ENCODE data around the gene CD79B.

DNA sequence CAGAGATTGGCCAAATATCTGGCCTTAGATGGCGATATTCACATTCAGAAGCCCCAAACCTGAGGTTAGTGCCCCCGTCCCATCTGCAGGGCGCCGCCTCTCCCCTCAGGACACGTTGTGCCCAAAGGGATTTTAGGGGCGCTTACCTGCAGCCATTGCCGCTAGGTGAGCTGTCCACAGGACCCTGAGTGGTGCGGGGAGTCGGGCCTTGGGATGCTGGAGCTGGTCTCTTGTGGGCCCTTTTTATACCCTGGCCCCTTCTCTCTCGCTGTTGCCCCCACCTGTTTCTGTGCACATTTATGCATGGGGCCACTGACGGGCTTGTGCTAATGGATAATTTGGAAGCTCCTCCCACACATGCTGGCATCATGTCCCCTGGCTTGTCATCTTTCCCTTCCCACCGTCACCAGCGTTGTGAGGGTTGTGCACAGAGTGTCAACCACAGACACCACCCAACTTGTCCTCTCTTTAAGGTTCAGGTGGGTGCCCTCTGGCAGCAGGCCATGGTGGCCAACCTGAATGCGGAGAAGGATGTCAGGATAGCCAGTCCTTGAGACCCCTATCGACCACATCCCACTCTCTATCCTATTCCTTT lies 21.0 kb downstream of the CD79B start, which contains the start of gene CSHL1:
- TF ChIP-seq, protein P1, sequence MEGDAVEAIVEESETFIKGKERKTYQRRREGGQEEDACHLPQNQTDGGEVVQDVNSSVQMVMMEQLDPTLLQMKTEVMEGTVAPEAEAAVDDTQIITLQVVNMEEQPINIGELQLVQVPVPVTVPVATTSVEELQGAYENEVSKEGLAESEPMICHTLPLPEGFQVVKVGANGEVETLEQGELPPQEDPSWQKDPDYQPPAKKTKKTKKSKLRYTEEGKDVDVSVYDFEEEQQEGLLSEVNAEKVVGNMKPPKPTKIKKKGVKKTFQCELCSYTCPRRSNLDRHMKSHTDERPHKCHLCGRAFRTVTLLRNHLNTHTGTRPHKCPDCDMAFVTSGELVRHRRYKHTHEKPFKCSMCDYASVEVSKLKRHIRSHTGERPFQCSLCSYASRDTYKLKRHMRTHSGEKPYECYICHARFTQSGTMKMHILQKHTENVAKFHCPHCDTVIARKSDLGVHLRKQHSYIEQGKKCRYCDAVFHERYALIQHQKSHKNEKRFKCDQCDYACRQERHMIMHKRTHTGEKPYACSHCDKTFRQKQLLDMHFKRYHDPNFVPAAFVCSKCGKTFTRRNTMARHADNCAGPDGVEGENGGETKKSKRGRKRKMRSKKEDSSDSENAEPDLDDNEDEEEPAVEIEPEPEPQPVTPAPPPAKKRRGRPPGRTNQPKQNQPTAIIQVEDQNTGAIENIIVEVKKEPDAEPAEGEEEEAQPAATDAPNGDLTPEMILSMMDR (optimal IDR thresholded peaks at IDR 0.05 in 1 of 3, IDR thresholded peaks at IDR 0.05 in 1 of 3, conservative IDR thresholded peaks at IDR 0.05 in 1 of 3; ENCODE audit: extremely low read depth in 1 of 3, insufficient read depth in 2 of 3, low read length in 3 of 3): no peak
- no peak for TF ChIP-seq EZH2 (IDR thresholded peaks at IDR 0.05; ENCODE audit: low read length)

All from keratinocyte (primary cell).